Activated B cell treated with CpG ODN at 0.5 μM for 24 hours (primary cell): ENCODE results near the gene USP14. TPM values are rescaled to one million over a fixed set of nuclear protein-coding genes. Genes with fewer than 3 reads are reported as not detected.

Experiments
- ATAC-seq: fragments of 200-7000 bp; cut with Tn5 transposase; one replicate; pipeline ENCODE4 v1.10.0; 2021; ENCODE audit warnings: low read depth, mild to moderate bottlenecking, moderate library complexity
- CTCF ChIA-PET: fragments of 350-600 bp; sonication (Branson Sonifier 250); formaldehyde crosslinking; loops from one replicate; lab custom pipeline; 2021; ENCODE audit warnings: antibody characterized with exemption; lab: Charles Lee
- POLR2A ChIA-PET: fragments of 350-600 bp; sonication (Branson Sonifier 250); formaldehyde crosslinking; loops from one replicate; lab custom pipeline; 2021; ENCODE audit warnings: antibody characterized with exemption; lab: Charles Lee
- DNase-seq: peaks from one replicate; pipeline ENCODE4 v3.0.0; 2022
- H3K27ac Mint-ChIP-seq: one replicate; pipeline ENCODE4 v1.8.0; 2020; ENCODE audit warnings: mixed read lengths
- H3K27me3 Mint-ChIP-seq: one replicate; pipeline ENCODE4 v1.8.0; 2021; ENCODE audit warnings: mixed read lengths
- H3K36me3 Mint-ChIP-seq: one replicate; pipeline ENCODE4 v1.8.0; 2021; ENCODE audit warnings: low read depth, mixed read lengths
- H3K4me1 Mint-ChIP-seq: one replicate; pipeline ENCODE4 v1.8.0; 2021; ENCODE audit warnings: mixed read lengths
- H3K4me3 Mint-ChIP-seq: one replicate; pipeline ENCODE4 v1.8.0; 2020; ENCODE audit warnings: mild to moderate bottlenecking, mixed read lengths
- H3K9me3 Mint-ChIP-seq: one replicate; pipeline ENCODE4 v1.8.0; 2020; ENCODE audit warnings: mixed read lengths
- intact Hi-C: fragments of 100-400 bp; cut with micrococcal nuclease; formaldehyde crosslinking; loops from one replicate; pipeline ENCODE4 v1.15.1; 2024
- total RNA-seq: library from RNA; stranded (reverse); gene quantifications from 2 replicates; pipeline ENCODE4 v1.2.3, GENCODE V29; 2022
- TF ChIP-seq, protein P1 (sequence below): fragments of 200-600 bp; IDR thresholded peaks from one replicate; pipeline ENCODE4 v1.8.0; 2022; ENCODE audit warnings: antibody characterized with exemption, mild to moderate bottlenecking

The USP14 gene
- total RNA-seq, 1 donor from 2014 or later: 53.1 TPM

- H3K4me1 Mint-ChIP-seq: peaks cover 9% of the 10 kb centered on the region
- no peaks in the 10 kb centered on the region for H3K9me3 Mint-ChIP-seq
- intact Hi-C loops: no loop called here
- no peak overlapping the region for H3K4me3 Mint-ChIP-seq
- H3K27me3 Mint-ChIP-seq: no peaks in the 10 kb centered on the region
- ATAC-seq (no peak), DNase-seq (no peak)
- ChIA-PET POLR2A (no interaction called here), CTCF (no interaction called here)
- TF ChIP-seq, protein P1, sequence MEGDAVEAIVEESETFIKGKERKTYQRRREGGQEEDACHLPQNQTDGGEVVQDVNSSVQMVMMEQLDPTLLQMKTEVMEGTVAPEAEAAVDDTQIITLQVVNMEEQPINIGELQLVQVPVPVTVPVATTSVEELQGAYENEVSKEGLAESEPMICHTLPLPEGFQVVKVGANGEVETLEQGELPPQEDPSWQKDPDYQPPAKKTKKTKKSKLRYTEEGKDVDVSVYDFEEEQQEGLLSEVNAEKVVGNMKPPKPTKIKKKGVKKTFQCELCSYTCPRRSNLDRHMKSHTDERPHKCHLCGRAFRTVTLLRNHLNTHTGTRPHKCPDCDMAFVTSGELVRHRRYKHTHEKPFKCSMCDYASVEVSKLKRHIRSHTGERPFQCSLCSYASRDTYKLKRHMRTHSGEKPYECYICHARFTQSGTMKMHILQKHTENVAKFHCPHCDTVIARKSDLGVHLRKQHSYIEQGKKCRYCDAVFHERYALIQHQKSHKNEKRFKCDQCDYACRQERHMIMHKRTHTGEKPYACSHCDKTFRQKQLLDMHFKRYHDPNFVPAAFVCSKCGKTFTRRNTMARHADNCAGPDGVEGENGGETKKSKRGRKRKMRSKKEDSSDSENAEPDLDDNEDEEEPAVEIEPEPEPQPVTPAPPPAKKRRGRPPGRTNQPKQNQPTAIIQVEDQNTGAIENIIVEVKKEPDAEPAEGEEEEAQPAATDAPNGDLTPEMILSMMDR: no peak
- no peak overlapping the region for H3K27ac Mint-ChIP-seq
- peaks cover 76% of the 10 kb centered on the region for H3K36me3 Mint-ChIP-seq
Observed at GRCh38 chr18:261398-262073, 103.2 kb downstream of the USP14 start.

Other genes with a start within 250 kb of the USP14 start
- gene TUBB8B, start 108.9 kb upstream of the USP14 start, total RNA-seq: 0.22 TPM in 1 of 2 replicates, not detected in the other
- gene THOC1, start 109.5 kb downstream of the USP14 start, total RNA-seq: 53.3 and 68.6 TPM in 2 replicates